Kidney epithelial cell (primary cell): ENCODE results near the gene FAM180A. TPM values are rescaled to one million over a fixed set of nuclear protein-coding genes. Genes with fewer than 3 reads are reported as not detected.

ENCODE experiments used
- DNase-seq: peaks from one replicate; pipeline ENCODE4 v3.0.0-alpha.2; 2010; ENCODE audit warnings: low read depth
- H3K27me3 ChIP-seq: 2 replicates; pipeline ENCODE4 v1.6.0; 2011; ENCODE audit warnings: low read length; ENCODE audit not compliant: control insufficient read depth, insufficient read depth
- H3K36me3 ChIP-seq: 2 replicates; pipeline ENCODE4 v1.5.1; 2011; ENCODE audit warnings: low read length; ENCODE audit not compliant: control insufficient read depth, insufficient read depth
- H3K4me3 ChIP-seq: 2 replicates; pipeline ENCODE4 v1.5.1; 2011; ENCODE audit warnings: low read depth, mild to moderate bottlenecking, control low read depth, low read length
- CTCF ChIP-seq: IDR thresholded peaks from 2 replicates; pipeline ENCODE4 v1.5.1; 2011; ENCODE audit warnings: mild to moderate bottlenecking, moderate library complexity, low read length, control low read depth, inconsistent platforms; ENCODE audit not compliant: insufficient read depth, poor library complexity, severe bottlenecking
- total RNA-seq: library from RNA; depleted of rRNA; stranded (reverse); fragments of >200 nt; gene quantifications from 2 replicates; pipeline ENCODE4 v1.2.3, GENCODE V29; 2015

FAM180A gene
- total RNA-seq, 1 donor from 2014 or later, result not detected

GRCh38 chr7:135753616-135754413 is 5.2 kb upstream of the FAM180A start:
- H3K36me3 ChIP-seq, result no peaks in the 10 kb centered on the region
- DNase-seq, result no peak
- no peak for TF ChIP-seq CTCF
- H3K27me3 ChIP-seq, result no peaks in the 10 kb centered on the region
- no peak overlapping the region for H3K4me3 ChIP-seq

GRCh38 chr7:135747366-135747765 is 1.2 kb downstream of the FAM180A start:
- DNase-seq, result no peak
- no peaks in the 10 kb centered on the region for H3K27me3 ChIP-seq
- no peak for TF ChIP-seq CTCF
- no peaks in the 10 kb centered on the region for H3K36me3 ChIP-seq
- H3K4me3 ChIP-seq, result no peak overlapping the region

GRCh38 chr7:135745703-135746312 is 2.8 kb downstream of the FAM180A start:
- Histone ChIP-seq H3K4me3 (no peak overlapping the region), H3K27me3 (no peaks in the 10 kb centered on the region), H3K36me3 (no peaks in the 10 kb centered on the region)
- no peak for TF ChIP-seq CTCF
- peak; percentile 19 for DNase-seq

- no peak for DNase-seq
- no peak for TF ChIP-seq CTCF
- Histone ChIP-seq H3K27me3 (no peaks in the 10 kb centered on the region), H3K4me3 (no peak overlapping the region), H3K36me3 (no peaks in the 10 kb centered on the region)
Measured at GRCh38 chr7:135744938-135745702, 3.5 kb downstream of the FAM180A start.

- TF ChIP-seq CTCF, result no peak
- DNase-seq, result no peak
Measured at GRCh38 chr7:135743907-135744731, 4.5 kb downstream of the FAM180A start.

More at GRCh38 chr7:135743907-135744731, 4.5 kb downstream of the FAM180A start:
- H3K4me3 ChIP-seq, result no peak overlapping the region
- H3K27me3 ChIP-seq, result no peaks in the 10 kb centered on the region
- no peaks in the 10 kb centered on the region for H3K36me3 ChIP-seq
